Measurements from ENCODE around the gene ANKRD55. TPM values are rescaled to one million over a fixed set of nuclear protein-coding genes. Genes with fewer than 3 reads are reported as not detected.

ANKRD55 gene
- total RNA-seq, 2 experiments from 2014 or later, result not detected

GRCh38 chr5:56090793-56091460 is 142.2 kb downstream of the ANKRD55 start:
- Histone ChIP-seq H4K20me1 (ENCODE audit: insufficient read depth, low read length) (no peaks in the 10 kb centered on the region), H3K79me2 (ENCODE audit: insufficient read depth, low read depth, low read length) (no peaks in the 10 kb centered on the region), H3K36me3 (ENCODE audit: insufficient read depth, low read length) (no peaks in the 10 kb centered on the region), H3K27ac (ENCODE audit: low read depth, low read length, poor library complexity, severe bottlenecking) (no peak overlapping the region), H3K4me1 (ENCODE audit: insufficient read depth, low read length, poor library complexity, severe bottlenecking) (no peaks in the 10 kb centered on the region), H3K4me2 (ENCODE audit: low read length) (no peak overlapping the region), H2AFZ (ENCODE audit: low read length) (no peak overlapping the region), H3K4me3 (ENCODE audit: low read depth, low read length, poor library complexity, severe bottlenecking) (no peak overlapping the region), H3K9me3 (ENCODE audit: low read length) (no peaks in the 10 kb centered on the region), H3K9me2 (ENCODE audit: insufficient read depth, low read length) (no peaks in the 10 kb centered on the region)
- intact Hi-C loops (cut with micrococcal nuclease; ENCODE audit: unreplicated experiment), result no loop called here
- ChIA-PET CTCF (ENCODE audit: unreplicated experiment) (no interaction called here), POLR2A (interaction anchor here (0.6 to 0.9 kb wide), 2 partner anchors 23 to 40 kb away, joined by 3 to 4 read pairs; no protein-coding TSS in a partner anchor)
- no TSS peak for BruUV-seq (replicated peaks)
- DNase-seq (ENCODE audit: low spot score), result no peak
- no peak for TF ChIP-seq CTCF (conservative IDR thresholded peaks at IDR 0.05; ENCODE audit: low read length)
- no peak for TF ChIP-seq EZH2phosphoT487 (IDR thresholded peaks at IDR 0.05; ENCODE audit: borderline replicate concordance, low read depth, low read length)

- intact Hi-C loops (cut with micrococcal nuclease; ENCODE audit: unreplicated experiment), result no loop called here
- H3K4me3 ChIP-seq (ENCODE audit: low read depth, low read length, poor library complexity, severe bottlenecking), result no peak overlapping the region
- no peak overlapping the region for H3K27ac ChIP-seq (ENCODE audit: low read depth, low read length, poor library complexity, severe bottlenecking)
- ChIA-PET CTCF (ENCODE audit: unreplicated experiment) (no interaction called here), POLR2A (no interaction called here)
- no peak for TF ChIP-seq CTCF (conservative IDR thresholded peaks at IDR 0.05; ENCODE audit: low read length)
- TF ChIP-seq EZH2phosphoT487 (IDR thresholded peaks at IDR 0.05; ENCODE audit: borderline replicate concordance, low read depth, low read length), result no peak
- H3K9me2 ChIP-seq (ENCODE audit: insufficient read depth, low read length), result no peaks in the 10 kb centered on the region
- no peaks in the 10 kb centered on the region for H3K79me2 ChIP-seq (ENCODE audit: insufficient read depth, low read depth, low read length)
- no peak overlapping the region for H3K4me2 ChIP-seq (ENCODE audit: low read length)
- no peak overlapping the region for H2AFZ ChIP-seq (ENCODE audit: low read length)
- DNase-seq (ENCODE audit: low spot score), result no peak
- BruUV-seq (replicated peaks), result no TSS peak
- H3K36me3 ChIP-seq (ENCODE audit: insufficient read depth, low read length), result no peaks in the 10 kb centered on the region
- no peaks in the 10 kb centered on the region for H3K4me1 ChIP-seq (ENCODE audit: insufficient read depth, low read length, poor library complexity, severe bottlenecking)
- no peaks in the 10 kb centered on the region for H4K20me1 ChIP-seq (ENCODE audit: insufficient read depth, low read length)
- no peaks in the 10 kb centered on the region for H3K9me3 ChIP-seq (ENCODE audit: low read length)
Observed at GRCh38 chr5:56088967-56089829, 143.9 kb downstream of the ANKRD55 start.
